K562 (cell line): ENCODE measurements around the gene SMIM35.

ENCODE experiments used
- ARID4B ChIP-seq: sonication (generic); formaldehyde crosslinking; IDR thresholded peaks from 2 replicates; pipeline ENCODE4 v1.8.0; 2022; ENCODE audit warnings: mild to moderate bottlenecking, missing genetic modification reagents
- BCLAF1 ChIP-seq, 2 experiments: fragments of 450-650 bp in 1 of 2; IDR thresholded peaks; 2 replicates each; pipeline ENCODE4 v1.6.1; 2011 to 2017; ENCODE audit warnings: low read depth in 2 of 2, antibody characterized with exemption in 1 of 2, borderline replicate concordance in 1 of 2, low read length in 1 of 2, mild to moderate bottlenecking in 1 of 2, mixed read lengths in 1 of 2; ENCODE audit not compliant: control insufficient read depth in 1 of 2
- BRF2 ChIP-seq: IDR thresholded peaks from 3 replicates; pipeline ENCODE4 v1.6.1; 2011; ENCODE audit warnings: borderline replicate concordance, mild to moderate bottlenecking; ENCODE audit not compliant: insufficient read length, insufficient read depth
- CBX1 ChIP-seq: sonication (generic); IDR thresholded peaks from 2 replicates; pipeline ENCODE4 v1.6.1; 2016; ENCODE audit warnings: antibody characterized with exemption, low read depth, mild to moderate bottlenecking
- CTCF ChIP-seq, 3 experiments: IDR thresholded peaks in 2 of 3; conservative IDR thresholded peaks in 1 of 3; 2 replicates each; pipeline ENCODE4 v1.5.1; 2011 to 2012; ENCODE audit warnings: low read length in 3 of 3, mild to moderate bottlenecking in 3 of 3, control low read depth in 2 of 3, improper control_type of control experiment in 1 of 3, inconsistent platforms in 1 of 3, low read depth in 1 of 3, mixed read lengths in 1 of 3, moderate library complexity in 1 of 3; ENCODE audit not compliant: insufficient read depth in 2 of 3
- EP300 ChIP-seq: IDR thresholded peaks from 2 replicates; pipeline ENCODE4 v1.6.1; 2012; ENCODE audit warnings: low read length, improper control_type of control experiment
- GATA2 ChIP-seq: sonication (generic); formaldehyde crosslinking; IDR thresholded peaks from 2 replicates; pipeline ENCODE4 v1.4.0; 2020; ENCODE audit warnings: mild to moderate bottlenecking, missing genetic modification reagents
- KLF10 ChIP-seq: fragments of 250-450 bp; sonication (Bioruptor Pico); IDR thresholded peaks from 2 replicates; pipeline ENCODE4 v1.6.1; 2021; ENCODE audit warnings: matching md5 sums
- POLR2A ChIP-seq: fragments of 450-650 bp; conservative IDR thresholded peaks from 2 replicates; pipeline ENCODE4 v1.6.1; 2016
- SMARCC2 ChIP-seq: fragments of 450-650 bp; IDR thresholded peaks from 2 replicates; pipeline ENCODE4 v1.6.1; 2017; ENCODE audit warnings: antibody characterized with exemption, moderate library complexity, mild to moderate bottlenecking, low read depth
- SP1 ChIP-seq: sonication (generic); formaldehyde crosslinking; IDR thresholded peaks from 2 replicates; pipeline ENCODE4 v1.8.1; 2022; ENCODE audit warnings: mild to moderate bottlenecking, missing genetic modification reagents
- ZNF764 ChIP-seq: fragments of 250-450 bp; sonication (Bioruptor Pico); IDR thresholded peaks from 2 replicates; pipeline ENCODE4 v1.4.0; 2020; ENCODE audit warnings: low read depth, mild to moderate bottlenecking, moderate library complexity
- TF ChIP-seq, protein P1 (sequence below): sonication (generic); formaldehyde crosslinking; IDR thresholded peaks from 2 replicates; pipeline ENCODE4 v1.8.1; 2023; ENCODE audit warnings: mild to moderate bottlenecking, missing genetic modification reagents

DNA sequence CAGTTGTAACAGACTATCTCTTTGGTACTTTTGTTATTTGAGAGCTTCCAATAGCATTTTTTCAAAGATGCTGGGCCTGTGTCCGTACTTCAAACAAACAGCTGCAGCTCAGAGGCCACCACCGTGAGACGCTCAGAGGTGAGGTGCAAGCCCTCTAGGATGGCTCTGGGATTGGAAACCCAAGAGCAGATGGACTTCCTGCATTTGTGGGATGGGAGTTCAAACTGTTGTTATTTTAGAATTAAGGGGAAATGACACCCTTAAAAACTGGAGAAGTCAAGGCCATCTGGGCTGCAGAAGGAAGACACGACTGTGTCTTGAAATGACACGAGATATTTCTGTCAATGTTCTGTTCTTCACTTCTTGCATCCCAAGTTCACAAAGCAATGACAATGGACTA is 109.7 kb downstream of the SMIM35 start:
- TF ChIP-seq CTCF (IDR thresholded peaks at IDR 0.05 in 2 of 3, conservative IDR thresholded peaks at IDR 0.05 in 1 of 3; ENCODE audit: insufficient read depth in 2 of 3, low read depth in 1 of 3, low read length in 3 of 3) (no peak), SMARCC2 (no peak), BCLAF1 (IDR thresholded peaks at IDR 0.05; ENCODE audit: borderline replicate concordance in 1 of 2, control insufficient read depth in 1 of 2, low read depth in 2 of 2, low read length in 1 of 2) (no peak), POLR2A (no peak), GATA2 (no peak), CBX1 (no peak), SP1 (no peak), KLF10 (no peak), BRF2 (no peak), EP300 (no peak), ARID4B (CRISPR knock-in tag) (no peak), ZNF764 (CRISPR knock-in tag) (no peak)
- TF ChIP-seq, protein P1, sequence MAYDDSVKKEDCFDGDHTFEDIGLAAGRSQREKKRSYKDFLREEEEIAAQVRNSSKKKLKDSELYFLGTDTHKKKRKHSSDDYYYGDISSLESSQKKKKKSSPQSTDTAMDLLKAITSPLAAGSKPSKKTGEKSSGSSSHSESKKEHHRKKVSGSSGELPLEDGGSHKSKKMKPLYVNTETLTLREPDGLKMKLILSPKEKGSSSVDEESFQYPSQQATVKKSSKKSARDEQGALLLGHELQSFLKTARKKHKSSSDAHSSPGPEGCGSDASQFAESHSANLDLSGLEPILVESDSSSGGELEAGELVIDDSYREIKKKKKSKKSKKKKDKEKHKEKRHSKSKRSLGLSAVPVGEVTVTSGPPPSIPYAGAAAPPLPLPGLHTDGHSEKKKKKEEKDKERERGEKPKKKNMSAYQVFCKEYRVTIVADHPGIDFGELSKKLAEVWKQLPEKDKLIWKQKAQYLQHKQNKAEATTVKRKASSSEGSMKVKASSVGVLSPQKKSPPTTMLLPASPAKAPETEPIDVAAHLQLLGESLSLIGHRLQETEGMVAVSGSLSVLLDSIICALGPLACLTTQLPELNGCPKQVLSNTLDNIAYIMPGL: no peak
